GM18505 (cell line): ENCODE results near the gene FBN2.
A peak's percentile ranks its signal among the peaks of the same experiment; 100 is the strongest.

ENCODE experiments used
- ATAC-seq: cut with Tn5 transposase; IDR thresholded peaks from one replicate; pipeline ENCODE4 v1.9.1; 2021; ENCODE audit not compliant: unreplicated experiment
- POLR2A ChIP-seq: IDR thresholded peaks from 4 replicates; pipeline ENCODE4 v1.6.1; 2011; ENCODE audit warnings: borderline replicate concordance; ENCODE audit not compliant: insufficient read depth, insufficient read length; ENCODE audit errors: extremely low read depth

Gene FBN2

GRCh38 chr5:128546658-128547281 lies 8.7 kb upstream of the FBN2 start:
- no peak for ATAC-seq
- no peak for TF ChIP-seq POLR2A

GRCh38 chr5:128541385-128541784 lies 3.3 kb upstream of the FBN2 start:
- no peak for TF ChIP-seq POLR2A
- no peak for ATAC-seq

DNA sequence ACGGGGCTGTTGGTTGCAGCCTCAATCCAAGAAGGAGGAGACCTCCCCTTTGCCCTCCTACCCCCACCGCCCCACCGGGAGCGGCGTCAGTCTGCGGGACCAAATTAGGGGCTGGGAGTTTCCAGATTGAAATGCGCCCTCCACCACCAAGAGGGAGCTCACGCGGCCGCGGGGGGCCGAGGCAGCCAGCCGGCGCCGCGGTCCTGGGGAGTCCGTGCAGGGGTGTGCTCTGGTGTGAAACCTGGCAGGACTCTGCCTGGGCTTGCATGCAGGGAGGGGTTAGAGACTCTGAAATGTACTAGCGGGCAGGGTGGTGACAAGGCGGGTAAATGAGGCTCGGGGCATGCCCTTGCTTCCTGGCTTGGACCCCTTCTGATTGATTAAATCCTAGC lies 989 bp upstream of the FBN2 start:
- TF ChIP-seq POLR2A, result no peak

GRCh38 chr5:128538250-128539037 lies 399 bp upstream of the FBN2 start:
- ATAC-seq, result peak; percentile 31
- no peak for TF ChIP-seq POLR2A

More for the DNA sequence above, 989 bp upstream of the FBN2 start:
- ATAC-seq, result no peak

GRCh38 chr5:128537221-128537999 lies 635 bp downstream of the FBN2 start:
- TF ChIP-seq POLR2A, result no peak
- peak; percentile 52 for ATAC-seq

DNA sequence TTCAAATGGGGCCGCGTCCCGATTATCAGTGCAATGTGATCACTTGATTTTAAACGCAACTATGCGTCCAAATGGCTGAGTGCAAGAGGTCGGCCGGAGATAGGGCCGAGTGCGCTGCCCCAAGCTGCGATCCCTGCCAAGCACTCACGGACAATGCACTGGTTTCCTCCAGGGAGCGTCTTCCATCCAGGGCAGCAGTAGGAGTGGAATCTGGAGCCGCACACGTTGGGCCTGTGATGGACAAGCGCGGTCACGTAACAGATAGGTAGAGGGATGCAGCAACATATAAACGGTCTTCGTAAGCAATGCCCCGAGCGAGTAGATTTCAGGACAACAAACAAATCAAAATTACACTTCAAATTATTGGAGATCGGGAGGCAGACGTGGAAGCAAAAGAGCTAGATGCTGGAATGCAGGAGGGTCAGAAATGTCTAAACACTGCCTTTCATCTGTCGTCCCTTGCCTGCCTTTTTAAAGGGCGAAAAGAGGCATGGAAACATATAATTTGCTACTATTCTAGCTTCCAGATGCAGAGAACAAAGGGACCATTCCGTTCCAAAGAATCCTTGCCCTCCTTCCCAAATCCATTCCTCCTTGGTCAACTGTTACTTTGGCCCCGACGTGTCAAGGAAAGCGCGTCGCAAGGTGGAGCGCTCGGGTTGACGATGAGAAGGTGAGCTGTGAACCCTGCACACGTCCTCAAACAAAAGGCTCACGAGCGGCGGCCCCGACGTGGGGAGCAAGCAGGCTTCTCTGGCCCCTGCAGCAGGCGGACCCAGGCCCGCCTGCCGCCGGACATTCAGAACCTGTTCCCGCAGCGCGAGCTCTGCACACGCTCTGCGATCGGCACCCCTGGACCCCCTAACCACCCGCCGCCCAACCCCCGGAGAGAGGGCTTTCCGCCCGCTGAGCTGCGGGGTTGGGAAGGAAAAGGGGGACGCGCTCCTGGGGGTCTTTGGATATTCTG lies 1.5 kb downstream of the FBN2 start:
- no peak for TF ChIP-seq POLR2A
- no peak for ATAC-seq

DNA sequence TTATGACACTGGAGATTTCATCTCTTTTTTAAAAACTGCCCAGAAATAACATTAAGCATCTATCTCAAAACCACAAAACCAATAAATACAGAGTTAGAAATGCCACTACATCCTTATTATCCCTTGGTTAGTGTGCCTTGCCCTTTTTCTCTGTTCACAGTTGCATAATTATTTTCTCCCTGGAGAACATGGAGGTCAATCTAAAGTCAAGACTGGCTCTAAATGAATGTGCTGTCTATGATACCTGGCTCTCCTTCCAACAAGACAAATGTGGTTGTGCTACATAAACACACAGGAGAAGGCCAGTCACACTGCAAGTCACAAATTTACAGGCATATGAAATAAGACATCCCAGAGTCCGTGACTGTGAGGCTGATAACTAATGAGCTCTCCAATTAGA lies 2.8 kb downstream of the FBN2 start:
- ATAC-seq, result no peak
- no peak for TF ChIP-seq POLR2A

DNA sequence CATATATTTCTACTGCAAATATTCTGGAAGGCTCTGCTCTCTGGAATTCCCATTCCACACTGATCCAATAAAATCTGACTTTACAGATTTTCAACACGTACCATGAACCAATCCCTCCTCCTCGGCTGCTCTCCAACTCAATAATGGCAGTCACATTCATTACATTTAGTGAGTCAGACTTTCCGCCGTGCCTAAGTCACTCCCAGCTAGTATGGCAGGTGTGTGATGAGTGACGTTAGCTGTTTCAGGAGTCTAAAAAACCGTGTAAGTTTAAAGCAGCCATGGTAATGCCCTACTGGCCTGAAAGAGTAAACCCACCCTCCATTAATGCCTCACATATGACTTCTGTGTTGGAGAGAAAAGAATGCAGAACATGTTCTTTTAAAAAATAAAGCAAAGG lies 3.3 kb downstream of the FBN2 start:
- no peak for TF ChIP-seq POLR2A
- ATAC-seq, result no peak

GRCh38 chr5:128532776-128533175 lies 5.3 kb downstream of the FBN2 start:
- ATAC-seq, result no peak
- TF ChIP-seq POLR2A, result no peak

DNA sequence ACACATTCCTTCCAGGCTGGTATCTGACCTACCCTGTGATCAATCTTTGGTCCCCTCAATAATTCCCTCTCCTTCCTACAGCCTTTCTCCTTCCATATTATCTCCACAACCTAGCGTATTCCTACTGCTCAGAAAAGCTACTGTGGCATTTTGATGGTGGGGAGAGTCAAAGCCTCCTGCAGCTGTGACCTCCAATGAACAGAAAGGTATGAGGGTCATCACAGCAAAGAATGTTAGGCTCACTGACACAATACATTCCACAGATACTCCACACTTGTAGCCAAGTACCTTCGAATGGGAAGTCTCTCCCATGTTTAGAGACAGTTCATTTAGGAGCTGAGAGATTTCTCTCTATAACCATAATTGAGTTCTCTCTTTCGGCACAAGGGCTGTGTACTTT lies 5.9 kb downstream of the FBN2 start:
- no peak for ATAC-seq
- TF ChIP-seq POLR2A, result no peak

GRCh38 chr5:128528637-128529255 lies 9.3 kb downstream of the FBN2 start:
- TF ChIP-seq POLR2A, result no peak
- no peak for ATAC-seq

- no peak for ATAC-seq
These were observed 9.9 kb downstream of the FBN2 start for GRCh38 chr5:128528126-128528525.

More at GRCh38 chr5:128528126-128528525, 9.9 kb downstream of the FBN2 start:
- no peak for TF ChIP-seq POLR2A
